GM06990 (cell line): Measurements from ENCODE around the gene CCNL2.

ENCODE experiments used
- DNase-seq: peaks from one replicate; pipeline ENCODE4 v3.0.0-alpha.2; 2011; ENCODE audit not compliant: insufficient read length; ENCODE audit errors: extremely low read depth
- H3K27me3 ChIP-seq: replicated peaks from 2 replicates; pipeline ENCODE4 v1.6.0; 2011; ENCODE audit warnings: low read length; ENCODE audit not compliant: control insufficient read depth, insufficient read depth
- H3K36me3 ChIP-seq: 2 replicates; pipeline ENCODE4 v1.5.1; 2011; ENCODE audit warnings: low read length; ENCODE audit not compliant: control insufficient read depth, insufficient read depth
- H3K4me3 ChIP-seq: replicated peaks from 2 replicates; pipeline ENCODE4 v1.5.1; 2011; ENCODE audit warnings: low read depth, mild to moderate bottlenecking, control low read depth, low read length
- TF ChIP-seq, protein P1 (sequence below): IDR thresholded peaks from 2 replicates; pipeline ENCODE4 v1.5.1; 2011; ENCODE audit warnings: low read length, control low read depth, mild to moderate bottlenecking, inconsistent platforms; ENCODE audit not compliant: insufficient read depth, poor library complexity, severe bottlenecking

The CCNL2 gene

DNA sequence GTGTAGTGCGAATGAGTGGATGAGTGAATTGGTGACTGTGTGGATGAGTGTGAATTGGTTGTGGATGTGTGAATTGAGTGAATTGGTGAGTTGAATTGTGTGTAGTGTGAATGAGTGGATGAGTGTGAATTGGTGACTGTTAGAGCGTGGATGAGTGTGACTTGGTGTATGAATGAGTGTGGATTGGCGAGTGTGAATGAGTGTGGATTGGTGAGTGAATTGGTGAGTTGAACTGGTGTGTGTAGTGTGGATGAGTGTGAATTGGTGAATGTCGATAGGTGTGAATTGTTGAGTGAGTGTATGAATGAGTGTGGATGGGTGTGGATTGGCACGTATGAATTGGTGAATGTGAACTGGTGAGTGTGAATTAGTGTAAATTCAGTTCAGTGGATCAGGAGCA is 31.8 kb downstream of the CCNL2 start:
- TF ChIP-seq, protein P1, sequence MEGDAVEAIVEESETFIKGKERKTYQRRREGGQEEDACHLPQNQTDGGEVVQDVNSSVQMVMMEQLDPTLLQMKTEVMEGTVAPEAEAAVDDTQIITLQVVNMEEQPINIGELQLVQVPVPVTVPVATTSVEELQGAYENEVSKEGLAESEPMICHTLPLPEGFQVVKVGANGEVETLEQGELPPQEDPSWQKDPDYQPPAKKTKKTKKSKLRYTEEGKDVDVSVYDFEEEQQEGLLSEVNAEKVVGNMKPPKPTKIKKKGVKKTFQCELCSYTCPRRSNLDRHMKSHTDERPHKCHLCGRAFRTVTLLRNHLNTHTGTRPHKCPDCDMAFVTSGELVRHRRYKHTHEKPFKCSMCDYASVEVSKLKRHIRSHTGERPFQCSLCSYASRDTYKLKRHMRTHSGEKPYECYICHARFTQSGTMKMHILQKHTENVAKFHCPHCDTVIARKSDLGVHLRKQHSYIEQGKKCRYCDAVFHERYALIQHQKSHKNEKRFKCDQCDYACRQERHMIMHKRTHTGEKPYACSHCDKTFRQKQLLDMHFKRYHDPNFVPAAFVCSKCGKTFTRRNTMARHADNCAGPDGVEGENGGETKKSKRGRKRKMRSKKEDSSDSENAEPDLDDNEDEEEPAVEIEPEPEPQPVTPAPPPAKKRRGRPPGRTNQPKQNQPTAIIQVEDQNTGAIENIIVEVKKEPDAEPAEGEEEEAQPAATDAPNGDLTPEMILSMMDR = no peak
- Histone ChIP-seq H3K36me3 (peaks cover 3% of the 10 kb centered on the region), H3K27me3 (no peaks in the 10 kb centered on the region), H3K4me3 (no peak overlapping the region)
- DNase-seq = no peak

DNA sequence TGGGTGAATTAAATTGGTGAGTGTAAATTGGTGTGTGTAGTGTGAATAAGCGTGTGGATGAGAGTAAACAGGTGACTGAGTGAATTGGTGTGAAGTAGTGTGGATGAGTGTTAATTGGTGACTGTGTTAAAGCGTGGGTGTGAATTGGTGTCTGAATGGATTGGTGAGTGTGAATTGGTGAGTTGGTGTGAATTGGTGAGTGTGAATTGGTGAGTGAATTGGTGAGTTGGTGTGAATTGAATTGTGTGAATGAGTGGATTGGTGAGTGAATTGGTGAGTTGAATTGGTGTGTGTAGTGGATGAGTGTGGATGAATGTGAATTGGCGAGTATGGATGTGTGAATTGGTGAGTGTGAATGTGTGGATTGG is 32.5 kb downstream of the CCNL2 start:
- no peak for DNase-seq
- TF ChIP-seq, protein P1 = no peak
- no peaks in the 10 kb centered on the region for H3K27me3 ChIP-seq

DNA sequence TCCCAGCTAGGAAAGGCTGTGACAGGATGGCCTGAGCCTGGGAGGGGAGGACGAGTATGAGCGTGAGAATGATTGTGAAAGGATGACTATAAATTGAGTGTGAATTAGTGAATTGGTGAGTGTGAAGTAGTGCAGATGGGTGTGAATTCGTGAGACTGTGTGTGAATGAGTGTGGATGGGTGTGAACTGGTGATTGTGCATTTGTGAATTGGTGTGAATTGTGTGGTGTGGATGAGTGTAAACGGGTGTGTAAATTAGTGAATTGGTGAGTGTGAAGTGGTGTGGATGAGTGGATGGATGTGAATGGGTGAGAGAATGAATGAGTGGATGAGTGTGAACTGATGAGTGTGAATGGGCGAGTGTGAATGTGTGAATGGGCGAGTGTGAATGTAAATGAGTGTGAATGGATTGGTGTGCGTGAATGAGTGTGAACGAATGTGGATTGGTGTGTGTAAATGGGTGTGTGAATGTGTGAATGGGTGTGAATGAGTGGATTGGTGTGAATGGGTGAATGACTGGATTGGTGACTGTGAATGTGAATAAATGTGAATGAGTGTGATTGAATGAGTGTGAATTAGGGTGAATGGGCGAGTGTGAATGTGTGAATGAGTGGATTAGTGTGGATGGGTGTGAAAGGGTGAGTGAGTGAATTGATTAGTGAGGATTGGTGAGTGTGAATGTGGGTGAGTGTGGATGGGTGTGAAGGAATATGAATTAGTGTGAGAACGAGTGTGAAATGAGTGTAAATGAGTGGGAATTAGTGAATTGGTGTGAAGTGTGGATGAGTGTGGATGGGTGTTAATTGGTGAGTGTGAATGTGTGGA is 33.0 kb downstream of the CCNL2 start:
- no peak overlapping the region for H3K4me3 ChIP-seq
- H3K27me3 ChIP-seq = no peaks in the 10 kb centered on the region
- TF ChIP-seq, protein P1 = no peak
- DNase-seq = no peak
- no peaks in the 10 kb centered on the region for H3K36me3 ChIP-seq

More for the DNA sequence above, 32.5 kb downstream of the CCNL2 start:
- Histone ChIP-seq H3K36me3 (peaks cover 2% of the 10 kb centered on the region; the same call in 1 of the 2 replicates), H3K4me3 (no peak overlapping the region)

DNA sequence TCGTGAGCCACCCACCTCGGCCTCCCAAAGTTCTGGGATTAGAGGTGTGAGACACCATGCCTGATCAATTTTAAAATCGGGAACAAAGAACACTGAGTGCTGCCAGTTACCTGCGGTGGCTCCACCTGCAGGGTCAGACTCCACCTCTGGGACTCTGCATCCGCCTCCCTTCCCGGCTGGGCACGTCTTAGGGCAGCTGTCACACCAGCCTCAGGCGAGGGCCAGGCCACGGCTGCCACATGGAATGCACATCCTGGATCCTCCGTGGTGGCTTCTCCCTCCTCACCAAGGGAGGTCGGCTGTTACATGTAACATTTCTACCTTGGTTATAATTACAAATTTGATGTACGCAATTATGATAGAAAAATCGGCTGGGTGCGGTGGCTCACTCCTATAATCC is 34.9 kb downstream of the CCNL2 start:
- H3K27me3 ChIP-seq = no peaks in the 10 kb centered on the region
- no peak overlapping the region for H3K4me3 ChIP-seq
- no peak for DNase-seq
- H3K36me3 ChIP-seq = no peaks in the 10 kb centered on the region
- TF ChIP-seq, protein P1 = no peak

DNA sequence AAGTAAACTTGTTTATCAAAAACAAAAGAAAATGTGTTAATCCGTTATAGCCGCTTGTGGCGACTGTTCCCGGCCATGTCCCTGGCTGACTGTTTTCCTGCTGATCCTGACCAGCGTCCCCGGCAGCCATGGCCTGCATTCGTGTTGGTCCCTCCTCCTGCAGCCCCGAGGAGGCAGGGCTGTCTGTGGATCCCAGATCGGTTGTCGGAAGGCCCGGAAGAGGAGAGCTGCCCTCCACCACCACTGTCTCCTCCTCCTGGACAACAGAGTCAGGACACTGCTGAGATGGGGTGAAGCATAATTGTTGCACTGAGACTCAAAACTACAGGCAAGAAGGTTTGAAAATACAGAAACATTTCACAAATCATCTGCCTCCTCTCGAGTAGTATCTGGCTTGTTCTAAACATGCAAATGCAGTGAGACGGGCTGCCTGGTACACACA is 37.1 kb downstream of the CCNL2 start:
- no peak overlapping the region for H3K4me3 ChIP-seq
- no peak for DNase-seq
- H3K36me3 ChIP-seq = no peaks in the 10 kb centered on the region
- H3K27me3 ChIP-seq = no peaks in the 10 kb centered on the region
- TF ChIP-seq, protein P1 = no peak
